Sigmoid colon (tissue), 7 donors: Measurements from ENCODE around the gene ANKLE1. TPM values are rescaled to one million over a fixed set of nuclear protein-coding genes. Genes with fewer than 3 reads are reported as not detected.

Experiments
- DNase-seq: peaks from one replicate; pipeline ENCODE4 v3.0.0-alpha.2; 2019
- H3K27ac ChIP-seq, 4 donors: fragments of 200-600 bp; sonication (generic); one replicate each; pipeline ENCODE4 v1.5.1; 2016 to 2019; ENCODE audit warnings: mild to moderate bottlenecking in 1 of 4
- H3K27me3 ChIP-seq, 3 donors: fragments of 200-600 bp; sonication (generic); one replicate each; pipeline ENCODE4 v1.5.1; 2019; ENCODE audit warnings: mild to moderate bottlenecking in 1 of 3
- H3K36me3 ChIP-seq, 4 donors: fragments of 200-600 bp; sonication (generic); one replicate each; pipeline ENCODE4 v1.5.1; 2016 to 2019
- H3K4me1 ChIP-seq, 4 donors: fragments of 200-600 bp; sonication (generic); one replicate each; pipeline ENCODE4 v1.5.1; 2017 to 2019
- H3K4me3 ChIP-seq, 4 donors: fragments of 200-600 bp; sonication (generic); one replicate each; pipeline ENCODE4 v1.5.1; 2017 to 2019; ENCODE audit warnings: mild to moderate bottlenecking in 2 of 4, moderate library complexity in 1 of 4
- H3K9me3 ChIP-seq, 4 donors: fragments of 200-600 bp in 3 of 4; sonication (generic) in 3 of 4; one replicate each; pipeline versions ENCODE4 v1.5.1 to v1.6.1; 2013 to 2019
- EP300 ChIP-seq, 4 donors: sonication (generic); formaldehyde crosslinking; IDR thresholded peaks; one replicate each; pipeline ENCODE4 v1.6.1; 2017; ENCODE audit warnings: antibody characterized with exemption in 4 of 4
- POLR2A ChIP-seq, 2 donors: fragments of 450-650 bp; IDR thresholded peaks; one replicate each; pipeline ENCODE4 v1.6.1; 2016; ENCODE audit warnings: antibody characterized with exemption in 2 of 2, mild to moderate bottlenecking in 2 of 2, moderate library complexity in 2 of 2
- POLR2AphosphoS5 ChIP-seq, 4 donors: sonication (generic); formaldehyde crosslinking; IDR thresholded peaks; one replicate each; pipeline ENCODE4 v1.6.1; 2017; ENCODE audit warnings: antibody characterized with exemption in 4 of 4
- WGBS, 2 donors: extraction: QIAGEN DNeasy Blood & Tissue Kit; methylation state at CpG; one replicate each; pipeline ENCODE4 v1.1.7; 2013; 5-methylcytosine and 5-hydroxymethylcytosine counted together
- intact Hi-C: fragments of 100-400 bp; cut with DNase I; formaldehyde crosslinking; loops from one replicate; pipeline ENCODE4 v1.15.1; 2023
- polyA plus RNA-seq, 3 donors: library from polyadenylated mRNA; stranded (reverse); fragments of 200-250 nt; gene quantifications; one replicate each; pipeline ENCODE4 v1.2.3, GENCODE V29; 2013
- total RNA-seq, 4 donors: library from RNA; depleted of rRNA; stranded (reverse); fragments of >200 nt; gene quantifications; one replicate each; pipeline ENCODE4 v1.1.0, GENCODE V29; 2016
- TF ChIP-seq, protein P1 (sequence below), 4 experiments: fragments of 450-650 bp in 3 of 4; fragments of 200-600 bp in 1 of 4; IDR thresholded peaks; one replicate each; pipeline ENCODE4 v1.5.1; 2016 to 2019; ENCODE audit warnings: antibody characterized with exemption in 4 of 4, mild to moderate bottlenecking in 3 of 4, moderate library complexity in 2 of 4
- donor health status: healthy with polysubstance abuse.
- donor health status: Bipolar disorder and iron deficiency.
- donor health status: healthy.

ANKLE1 gene
- total and polyA plus RNA-seq, 7 donors: 0.49 to 1.3 (median 0.71) TPM; not detected in 2

DNA sequence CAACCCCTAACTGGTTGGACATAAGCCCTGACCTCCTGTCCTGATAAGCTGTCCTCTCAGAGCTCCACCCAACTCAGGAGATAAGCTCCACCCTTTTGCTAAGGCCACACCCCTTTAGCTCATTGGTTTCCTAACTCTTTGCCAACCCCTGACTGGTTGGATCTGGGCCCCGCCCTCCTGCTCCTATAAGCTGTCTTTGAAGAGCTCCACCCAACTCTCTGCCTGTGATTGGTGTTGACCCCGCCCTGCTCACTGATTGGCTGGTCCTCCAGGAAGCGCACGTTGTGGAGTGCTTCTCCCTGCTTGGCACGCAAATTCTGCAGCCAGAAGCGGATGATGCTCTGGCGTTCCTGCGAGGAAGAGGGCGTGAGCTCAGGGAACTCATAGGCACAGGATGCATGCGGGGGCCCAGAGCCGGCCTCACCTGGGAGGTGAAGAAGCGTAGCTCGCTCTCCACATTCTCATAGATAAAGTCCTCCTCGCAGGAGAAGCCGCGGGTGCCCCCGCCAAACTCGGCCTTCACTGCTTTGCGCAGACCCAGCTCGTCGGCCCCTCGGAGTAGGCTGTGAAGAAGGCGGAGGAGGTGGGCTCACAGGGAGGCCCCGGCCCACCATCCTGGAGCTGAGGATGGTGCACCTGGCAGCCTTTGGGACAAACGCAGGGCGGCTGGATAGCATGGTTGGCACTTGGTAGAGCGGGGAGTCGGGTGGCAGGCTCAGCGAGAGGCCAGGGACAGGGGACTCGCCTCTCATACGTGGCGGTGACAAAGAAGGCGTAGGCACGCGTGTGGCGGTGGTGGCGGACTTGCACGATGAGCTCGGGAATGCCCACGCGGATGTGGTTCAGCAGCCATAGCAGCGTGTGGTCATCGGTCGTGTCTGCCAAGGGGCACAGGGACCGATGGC is 51.2 kb downstream of the ANKLE1 start:
- WGBS, 2 donors: 96% methylated on average over 45 of the region's 45 CpGs
- Histone ChIP-seq H3K27me3 (peaks cover 5 to 47% (median 27%) of the 10 kb centered on the region in 3 donors), H3K27ac (no peak overlapping the region), H3K36me3 (peaks cover 0 to 8% (median 0%) of the 10 kb centered on the region in 4 donors), H3K9me3 (no peaks in the 10 kb centered on the region), H3K4me3 (no peak overlapping the region), H3K4me1 (peaks cover 0 to 52% (median 47%) of the 10 kb centered on the region in 4 donors)
- TF ChIP-seq POLR2A (IDR thresholded peaks at IDR 0.05): no peak
- TF ChIP-seq, protein P1, sequence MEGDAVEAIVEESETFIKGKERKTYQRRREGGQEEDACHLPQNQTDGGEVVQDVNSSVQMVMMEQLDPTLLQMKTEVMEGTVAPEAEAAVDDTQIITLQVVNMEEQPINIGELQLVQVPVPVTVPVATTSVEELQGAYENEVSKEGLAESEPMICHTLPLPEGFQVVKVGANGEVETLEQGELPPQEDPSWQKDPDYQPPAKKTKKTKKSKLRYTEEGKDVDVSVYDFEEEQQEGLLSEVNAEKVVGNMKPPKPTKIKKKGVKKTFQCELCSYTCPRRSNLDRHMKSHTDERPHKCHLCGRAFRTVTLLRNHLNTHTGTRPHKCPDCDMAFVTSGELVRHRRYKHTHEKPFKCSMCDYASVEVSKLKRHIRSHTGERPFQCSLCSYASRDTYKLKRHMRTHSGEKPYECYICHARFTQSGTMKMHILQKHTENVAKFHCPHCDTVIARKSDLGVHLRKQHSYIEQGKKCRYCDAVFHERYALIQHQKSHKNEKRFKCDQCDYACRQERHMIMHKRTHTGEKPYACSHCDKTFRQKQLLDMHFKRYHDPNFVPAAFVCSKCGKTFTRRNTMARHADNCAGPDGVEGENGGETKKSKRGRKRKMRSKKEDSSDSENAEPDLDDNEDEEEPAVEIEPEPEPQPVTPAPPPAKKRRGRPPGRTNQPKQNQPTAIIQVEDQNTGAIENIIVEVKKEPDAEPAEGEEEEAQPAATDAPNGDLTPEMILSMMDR (IDR thresholded peaks at IDR 0.05): no peak
- TF ChIP-seq POLR2AphosphoS5 (IDR thresholded peaks at IDR 0.05): no peak
- no peak for TF ChIP-seq EP300 (IDR thresholded peaks at IDR 0.05)
- no peak for DNase-seq
- intact Hi-C loops: no loop called here

DNA sequence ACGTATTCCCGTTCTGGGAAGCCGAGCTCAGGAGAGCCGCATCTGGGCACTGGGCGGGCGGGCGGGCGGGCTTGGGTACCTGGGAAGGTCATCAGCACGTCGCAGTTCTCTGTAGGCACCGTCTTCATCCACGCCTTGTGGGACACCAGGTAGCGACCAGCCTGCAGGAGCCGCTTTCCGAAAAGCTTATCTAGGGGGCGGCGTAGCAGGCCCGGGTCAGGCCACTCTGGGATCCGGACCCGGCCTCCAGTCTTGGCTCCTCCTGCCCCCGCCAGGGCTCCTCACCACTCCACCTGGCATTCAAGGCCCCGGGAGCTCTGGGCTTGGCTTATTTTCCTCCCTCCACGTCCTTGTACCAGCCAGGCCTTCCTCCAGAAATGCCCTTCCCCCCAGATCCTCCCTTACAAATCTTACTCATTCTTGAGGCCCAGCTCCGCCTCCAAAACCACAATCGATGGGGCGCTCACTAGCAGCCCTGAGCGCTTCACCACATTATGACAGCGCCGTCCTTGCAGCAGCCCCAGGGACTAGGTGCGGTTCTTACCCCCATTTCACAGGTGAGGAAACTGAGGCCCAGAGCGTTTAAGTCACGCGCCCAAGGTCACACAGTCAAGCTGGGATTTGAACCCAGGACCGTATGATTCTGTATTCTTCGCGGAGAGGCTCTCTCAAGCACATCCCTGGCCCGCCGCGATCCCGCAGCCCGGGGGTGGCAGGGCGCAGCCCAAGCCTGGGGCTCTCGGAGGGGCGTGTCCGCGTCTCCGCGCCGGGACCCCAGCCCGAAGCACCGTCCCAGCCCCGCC is 52.1 kb downstream of the ANKLE1 start:
- 41 to 44% methylated on average over 52 of the region's 52 CpGs for WGBS, 2 donors
- intact Hi-C loops: loop anchor here (2.0 kb wide), 1 partner anchor 29 kb away; the partner anchor contains the start of gene MRPL34

DNA sequence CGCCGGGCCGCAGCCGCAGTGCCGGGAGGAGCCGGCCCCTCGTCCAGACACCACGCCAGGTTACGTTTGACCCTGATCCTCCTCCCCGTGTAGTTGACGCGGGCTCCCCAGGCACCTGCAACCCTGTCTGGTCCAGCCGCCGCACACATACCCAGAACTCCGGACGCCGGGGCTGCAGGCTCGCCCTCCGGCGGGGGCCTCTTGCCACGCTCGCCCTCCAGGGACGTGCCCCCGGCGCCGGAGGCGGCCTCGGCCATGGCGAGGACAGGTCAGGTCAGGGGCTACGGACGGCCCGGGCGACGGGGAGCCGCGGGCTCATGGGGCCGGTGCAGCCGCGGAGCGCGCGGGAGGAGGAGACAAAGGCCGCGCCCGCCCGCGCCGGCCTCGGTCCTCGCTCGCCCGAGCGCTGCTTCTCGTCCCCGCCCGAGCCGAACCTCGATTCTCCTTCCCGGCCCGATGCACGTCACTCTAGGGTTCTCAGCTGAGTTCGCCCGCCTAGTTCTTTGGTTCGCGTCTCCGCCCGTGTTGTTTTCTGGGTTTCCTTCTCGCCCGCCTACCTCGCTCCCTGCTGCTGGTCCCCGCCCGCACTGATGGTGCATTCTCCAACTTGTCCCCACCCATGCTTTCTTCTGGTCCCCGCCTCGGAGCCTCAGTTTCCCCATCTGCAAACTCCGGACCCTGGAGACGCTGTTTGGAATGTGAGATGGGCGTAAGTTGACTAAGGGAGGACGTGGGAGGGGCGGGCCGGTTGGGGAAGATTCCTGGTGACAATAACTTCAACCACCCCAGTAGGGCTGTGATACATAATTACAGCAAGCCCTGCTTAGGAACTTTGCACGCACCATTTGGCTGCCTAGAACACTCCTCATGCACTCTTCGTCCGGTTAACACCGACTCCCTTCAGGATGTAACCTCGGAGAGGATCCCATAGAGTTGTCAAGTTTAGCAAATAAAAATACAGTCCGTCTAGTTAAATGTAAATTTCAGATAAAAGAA is 53.0 kb downstream of the ANKLE1 start, which contains the start of gene ANO8:
ANO8 (minus strand) TSS at position 442 of the 996 bp plus-strand sequence; CDS start at position 257, 185 bp downstream.
- intact Hi-C loops: loop anchor here (2.0 kb wide), 1 partner anchor 30 kb away; the partner anchor contains the start of gene MRPL34
- no peak for TF ChIP-seq POLR2A (IDR thresholded peaks at IDR 0.05)
- TF ChIP-seq POLR2AphosphoS5 (IDR thresholded peaks at IDR 0.05): peak in 3 of 4 donors; percentile 27 to 77 (median 48)
- TF ChIP-seq, protein P1 (IDR thresholded peaks at IDR 0.05): no peak
- no peak for TF ChIP-seq EP300 (IDR thresholded peaks at IDR 0.05)
- WGBS, 2 donors: 1 to 3% methylated on average over 86 of the region's 86 CpGs

More for the DNA sequence above, 52.1 kb downstream of the ANKLE1 start:
- peak overlapping the region; percentile 66 to 76 (median 71) for H3K27ac ChIP-seq
- no peak for DNase-seq
- TF ChIP-seq POLR2AphosphoS5 (IDR thresholded peaks at IDR 0.05) (no peak), POLR2A (IDR thresholded peaks at IDR 0.05) (no peak)
- peaks cover 0 to 8% (median 0%) of the 10 kb centered on the region in 4 donors for H3K36me3 ChIP-seq
- peaks cover 0 to 52% (median 45%) of the 10 kb centered on the region in 4 donors for H3K4me1 ChIP-seq
- H3K4me3 ChIP-seq: peak overlapping the region; percentile 62 to 79 (median 69)
- H3K27me3 ChIP-seq: peaks cover 3 to 40% (median 24%) of the 10 kb centered on the region in 3 donors
- no peaks in the 10 kb centered on the region for H3K9me3 ChIP-seq

DNA sequence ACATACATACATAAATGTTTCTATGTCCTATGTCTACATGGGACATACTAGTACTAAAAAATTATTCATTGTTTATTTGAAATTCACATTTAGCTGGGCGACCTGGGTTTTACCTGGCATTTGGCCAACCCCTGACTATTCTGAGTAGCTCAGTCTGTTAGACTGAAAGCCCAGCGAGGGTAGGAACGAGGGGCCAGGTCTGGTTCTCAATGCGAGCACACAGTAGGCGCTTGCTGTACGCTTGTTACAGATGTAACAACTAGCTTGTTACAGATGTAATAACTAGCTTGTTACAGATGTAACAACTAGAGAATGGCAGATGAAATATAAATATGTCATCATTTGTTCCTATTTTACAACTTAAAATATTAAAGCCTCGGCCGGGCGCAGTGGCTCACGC is 53.9 kb downstream of the ANKLE1 start:
- Histone ChIP-seq H3K27me3 (peaks cover 0 to 22% (median 8%) of the 10 kb centered on the region in 3 donors), H3K36me3 (peaks cover 0 to 5% (median 0%) of the 10 kb centered on the region in 4 donors), H3K4me1 (peaks cover 0 to 45% (median 38%) of the 10 kb centered on the region in 4 donors), H3K4me3 (peak overlapping the region in 1 of 4 donors; percentile 73), H3K9me3 (no peaks in the 10 kb centered on the region), H3K27ac (peak overlapping the region in 3 of 4 donors; percentile 70 to 96 (median 76))
- WGBS, 2 donors: 46 to 68% methylated on average over 10 of the region's 10 CpGs
- TF ChIP-seq POLR2A (IDR thresholded peaks at IDR 0.05) (no peak), EP300 (IDR thresholded peaks at IDR 0.05) (no peak), POLR2AphosphoS5 (IDR thresholded peaks at IDR 0.05) (no peak)
- TF ChIP-seq, protein P1 (IDR thresholded peaks at IDR 0.05): no peak
- intact Hi-C loops: loop anchor here (2.0 kb wide), 1 partner anchor 31 kb away; the partner anchor contains the start of gene MRPL34
- no peak for DNase-seq

More for the DNA sequence above, 53.0 kb downstream of the ANKLE1 start, which contains the start of gene ANO8:
- Histone ChIP-seq H3K4me1 (peaks cover 0 to 45% (median 38%) of the 10 kb centered on the region in 4 donors), H3K9me3 (no peaks in the 10 kb centered on the region), H3K27me3 (peaks cover 0 to 31% (median 16%) of the 10 kb centered on the region in 3 donors), H3K4me3 (peak within 1 kb of the TSS; percentile 62 to 79 (median 69)), H3K27ac (peak within 1 kb of the TSS; percentile 66 to 76 (median 71)), H3K36me3 (peaks cover 0 to 8% (median 0%) of the 10 kb centered on the region in 4 donors)
- DNase-seq: peak; percentile 96
